NCI-H2081 treated with DMSO at 0.1 percent for 48 hours (cell line): ENCODE measurements around the gene EBF4.
"Not testable (repeated sequence)": the region's sequence is repeated elsewhere in the genome, so short reads cannot be mapped to it uniquely, and the experiment has no call there.

Experiments
- DNase-seq: peaks from one replicate; lab custom pipeline; 2025; lab: John Stamatoyannopoulos, UW

The EBF4 gene

GRCh38 chr20:2796011-2796660 is 103.6 kb downstream of the EBF4 start:
- no peak for DNase-seq

GRCh38 chr20:2797136-2797983 is 104.8 kb downstream of the EBF4 start:
- no peak for DNase-seq

GRCh38 chr20:2798095-2798805 is 105.7 kb downstream of the EBF4 start:
- DNase-seq, result no peak

- DNase-seq, result no peak
Measured at GRCh38 chr20:2798814-2799213, 106.2 kb downstream of the EBF4 start.

DNA sequence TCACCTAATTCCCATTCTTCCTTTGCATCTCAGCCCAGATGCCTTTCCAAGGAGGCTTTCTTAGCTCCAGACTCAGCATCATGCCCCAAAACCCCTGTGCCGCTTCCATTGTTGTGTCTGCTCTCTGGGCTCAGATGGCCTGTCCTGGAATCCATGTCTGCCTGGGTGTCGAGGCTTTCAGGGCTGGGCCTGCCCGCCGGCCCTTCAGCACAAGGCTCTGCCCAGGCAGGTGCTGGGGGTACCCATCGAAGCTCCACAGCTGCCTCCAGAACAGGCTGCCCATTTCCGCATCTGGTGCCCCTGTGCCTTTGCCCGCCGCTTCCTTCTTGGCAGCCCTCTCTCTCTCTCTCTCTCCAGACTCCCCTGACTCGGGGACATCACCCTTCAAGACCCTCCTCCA is 106.7 kb downstream of the EBF4 start:
- no peak for DNase-seq

GRCh38 chr20:2799688-2800520 is 107.3 kb downstream of the EBF4 start:
- DNase-seq, result no peak

DNA sequence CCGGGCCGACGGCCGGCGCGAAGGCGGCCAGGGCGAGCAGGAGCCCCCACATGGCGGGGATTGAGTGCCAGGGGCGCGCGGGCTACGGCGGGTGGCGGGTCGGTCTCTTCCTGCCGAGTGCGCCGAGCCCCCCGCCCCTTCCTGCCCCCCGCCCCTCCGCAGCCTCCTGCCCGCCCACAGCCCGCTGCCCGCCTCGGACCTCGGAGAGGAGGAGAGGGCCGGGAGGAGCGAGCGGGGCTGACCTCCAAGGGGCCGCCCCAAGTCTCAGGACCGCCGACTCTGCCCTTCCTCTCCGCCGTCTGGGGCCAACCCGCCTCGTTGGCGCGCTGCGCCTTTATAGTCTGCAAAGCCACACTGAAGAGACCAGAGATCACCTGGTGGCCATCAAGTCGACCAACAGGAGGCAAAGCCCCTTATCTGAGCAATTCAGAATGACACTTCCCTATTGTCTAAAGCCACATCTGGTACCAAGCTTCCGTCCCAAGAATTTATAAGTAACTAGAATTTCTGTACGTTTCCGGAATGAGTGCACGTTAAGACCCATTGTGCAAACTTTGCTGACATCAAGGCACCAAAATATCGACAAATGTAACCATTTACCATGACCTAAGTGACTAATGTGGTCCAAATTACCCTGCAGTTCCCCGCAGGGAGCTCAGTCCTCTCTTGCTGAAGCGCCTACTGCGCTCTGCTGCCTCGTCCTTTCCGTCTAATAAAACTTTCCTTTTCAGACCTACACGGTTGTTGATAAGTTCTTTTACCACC is 108.1 kb downstream of the EBF4 start, which contains the start of gene CPXM1:
CPXM1 (minus strand) TSS at position 107 of the 765 bp plus-strand sequence; CDS start at position 52, 55 bp downstream.
- no peak for DNase-seq

DNA sequence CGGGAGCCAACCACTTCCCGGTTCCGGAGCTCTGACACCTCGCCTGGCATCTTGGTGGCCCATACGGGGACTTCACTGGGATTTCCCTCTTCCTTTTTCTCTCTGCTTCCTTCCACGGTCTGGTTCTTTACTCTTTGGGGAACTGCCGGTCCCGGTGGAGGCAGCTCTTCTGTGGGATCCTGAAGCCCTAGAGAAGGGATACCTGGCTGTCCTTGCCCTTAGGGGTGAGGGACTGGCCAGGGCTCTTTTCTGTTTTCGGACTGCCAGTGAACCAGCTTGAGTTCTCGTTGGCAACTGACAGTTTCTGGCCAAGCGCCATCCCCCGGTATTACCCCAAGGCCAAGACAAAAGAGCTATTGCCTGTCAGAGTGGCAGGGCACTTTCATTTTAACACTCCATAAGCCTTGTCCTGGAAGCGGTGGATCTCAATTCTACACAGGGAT is 108.7 kb downstream of the EBF4 start:
- no peak for DNase-seq

- no peak for DNase-seq
Measured at GRCh38 chr20:2804041-2804828, 111.7 kb downstream of the EBF4 start.

- no peak for DNase-seq
Measured at GRCh38 chr20:2804852-2805688, 112.5 kb downstream of the EBF4 start.

DNA sequence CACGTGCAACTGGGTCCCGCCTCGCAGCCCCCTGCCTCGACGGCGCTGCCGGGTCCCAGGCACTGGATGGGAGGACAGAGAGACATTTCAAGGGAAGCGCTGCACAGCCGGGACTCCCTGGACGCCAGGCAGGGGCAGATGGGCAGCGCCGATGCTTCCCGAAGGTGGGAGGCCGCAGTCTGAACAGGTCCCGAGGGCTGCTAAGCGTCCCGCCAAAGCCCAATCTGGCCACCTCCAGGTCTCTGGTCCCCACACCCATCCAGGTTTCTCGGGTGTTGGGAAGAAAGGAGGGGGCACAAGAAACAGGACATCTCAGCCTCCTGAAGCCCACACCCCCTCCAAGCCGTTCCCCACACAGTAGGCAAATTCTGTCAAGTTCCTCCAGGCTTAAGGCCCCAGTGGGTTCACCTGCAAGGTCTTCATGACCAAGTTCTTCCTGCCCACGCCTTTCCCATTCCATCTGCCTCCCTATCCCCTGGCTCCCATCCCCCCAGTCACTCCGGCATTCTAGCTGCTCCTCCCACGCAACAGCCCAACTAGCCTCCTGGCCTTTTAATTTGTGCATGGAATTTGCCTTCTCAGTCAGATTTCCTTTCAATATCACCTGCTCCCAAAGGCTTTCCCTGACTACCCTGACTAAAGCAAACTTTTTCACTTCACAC is 113.2 kb downstream of the EBF4 start:
- DNase-seq, result no peak

DNA sequence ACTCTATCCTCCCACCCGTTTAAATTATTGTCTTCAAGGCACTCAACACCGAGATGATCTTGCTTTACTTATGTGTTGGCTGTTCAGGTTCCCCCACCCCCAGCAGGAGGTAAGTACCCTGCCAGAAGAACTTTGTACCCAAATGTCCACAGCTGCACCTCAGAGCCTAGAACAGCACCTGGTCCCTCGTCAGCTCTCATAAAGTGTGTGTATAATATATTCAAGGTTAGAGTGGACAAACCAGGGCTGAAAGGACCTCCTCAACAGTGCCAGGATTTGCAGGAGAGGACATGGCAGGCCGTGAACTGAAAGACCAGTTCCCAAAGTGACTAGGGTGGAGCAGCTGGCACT is 113.7 kb downstream of the EBF4 start:
- no peak for DNase-seq

DNA sequence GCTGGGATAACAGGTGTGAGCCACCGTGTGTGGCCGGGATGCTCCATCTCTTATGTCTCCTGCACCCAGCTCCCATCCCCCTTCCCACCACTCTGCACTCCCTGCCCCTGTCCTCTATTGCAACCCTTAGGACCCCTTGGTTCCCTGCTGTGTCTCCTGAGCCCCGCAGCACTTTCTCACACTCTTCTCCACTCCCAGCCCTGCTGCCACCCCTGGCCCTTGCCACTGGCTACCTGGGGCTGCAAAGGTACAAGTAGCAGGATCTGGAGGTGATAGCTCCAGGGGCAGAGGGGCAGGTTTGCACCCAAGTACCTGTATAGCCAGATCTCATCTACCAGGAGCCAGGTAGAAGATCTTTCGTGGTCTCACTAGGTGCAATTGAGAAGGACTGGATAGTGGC is 114.4 kb downstream of the EBF4 start:
- DNase-seq, result no peak

GRCh38 chr20:2807929-2808328 is 115.3 kb downstream of the EBF4 start:
- DNase-seq, result not testable (repeated sequence)

GRCh38 chr20:2809690-2810089 is 117.1 kb downstream of the EBF4 start:
- no peak for DNase-seq
